A549 (cell line): ENCODE data around the gene RECK.

ENCODE experiments used
- CHD2 ChIP-seq: fragments of 150-350 bp; IDR thresholded peaks from 2 replicates; pipeline ENCODE4 v1.6.1; 2014; ENCODE audit warnings: low read length; ENCODE audit not compliant: partially characterized antibody
- CTCF ChIP-seq: fragments of >200 bp; sonication (Bioruptor Twin); formaldehyde crosslinking; IDR thresholded peaks from 3 replicates; pipeline ENCODE4 v1.5.1; 2016
- EHMT2 ChIP-seq: fragments of 200-600 bp; sonication (generic); IDR thresholded peaks from 2 replicates; pipeline ENCODE4 v1.6.1; 2016; ENCODE audit warnings: antibody characterized with exemption, low read depth, mild to moderate bottlenecking, moderate library complexity
- HMGXB4 ChIP-seq: fragments of 250-450 bp; sonication (Bioruptor Pico); IDR thresholded peaks from 2 replicates; pipeline ENCODE4 v1.5.0; 2021; ENCODE audit warnings: mild to moderate bottlenecking, moderate library complexity, borderline replicate concordance
- JUN ChIP-seq, 2 experiments: fragments of >200 bp; sonication (Bioruptor Twin); formaldehyde crosslinking; IDR thresholded peaks; 2 replicates in 1 of 2; 3 replicates in 1 of 2; pipeline ENCODE4 v1.6.1; 2016 to 2017
- PHF8 ChIP-seq: fragments of 200-600 bp; sonication (generic); IDR thresholded peaks from 2 replicates; pipeline ENCODE4 v1.6.1; 2016; ENCODE audit warnings: low read depth, mild to moderate bottlenecking, antibody characterized with exemption, moderate library complexity, borderline replicate concordance
- POLR2A ChIP-seq: IDR thresholded peaks from 2 replicates; pipeline ENCODE4 v1.6.1; 2012; ENCODE audit warnings: mild to moderate bottlenecking, low read length
- POLR2AphosphoS2 ChIP-seq: conservative IDR thresholded peaks from 2 replicates; pipeline ENCODE4 v1.6.1; 2012; ENCODE audit warnings: low read length, improper control_type of control experiment, inconsistent platforms
- RAD21 ChIP-seq, 2 experiments: fragments of >200 bp in 1 of 2; sonication (Bioruptor Twin) in 1 of 2; formaldehyde crosslinking in 1 of 2; IDR thresholded peaks in 1 of 2; conservative IDR thresholded peaks in 1 of 2; 2 replicates in 1 of 2; 3 replicates in 1 of 2; pipeline ENCODE4 v1.6.1; 2012 to 2018; ENCODE audit warnings: inconsistent platforms in 1 of 2
- RFX5 ChIP-seq: fragments of 450-650 bp; IDR thresholded peaks from 2 replicates; pipeline ENCODE4 v1.7.1; 2014; ENCODE audit warnings: antibody characterized with exemption, mild to moderate bottlenecking, moderate library complexity
- RNF2 ChIP-seq: fragments of 200-600 bp; sonication (generic); IDR thresholded peaks from 2 replicates; pipeline ENCODE4 v1.6.1; 2016; ENCODE audit warnings: low read depth, mild to moderate bottlenecking, antibody characterized with exemption, moderate library complexity, borderline replicate concordance
- USF2 ChIP-seq: fragments of 450-650 bp; IDR thresholded peaks from 2 replicates; pipeline ENCODE4 v1.6.1; 2014; ENCODE audit warnings: antibody characterized with exemption

GRCh38 chr9:36118706-36119105 is 82.0 kb downstream of the RECK start:
- TF ChIP-seq POLR2A (no peak), JUN (IDR thresholded peaks at IDR 0.05) (no peak), CTCF (no peak), PHF8 (no peak), RNF2 (no peak), RFX5 (no peak), RAD21 (conservative IDR thresholded peaks at IDR 0.05 in 1 of 2, IDR thresholded peaks at IDR 0.05 in 1 of 2) (no peak), EHMT2 (no peak), HMGXB4 (no peak), USF2 (no peak), CHD2 (no peak), POLR2AphosphoS2 (no peak)
